GM21737 (cell line): ENCODE measurements around the gene FBXW9.
"Not testable (repeated sequence)": the region's sequence is repeated elsewhere in the genome, so short reads cannot be mapped to it uniquely, and the experiment has no call there.

Experiments used
- ATAC-seq: cut with Tn5 transposase; IDR thresholded peaks from one replicate; pipeline ENCODE4 v1.9.1; 2021; ENCODE audit warnings: mild to moderate bottlenecking, moderate library complexity; ENCODE audit not compliant: unreplicated experiment

Gene FBXW9

DNA sequence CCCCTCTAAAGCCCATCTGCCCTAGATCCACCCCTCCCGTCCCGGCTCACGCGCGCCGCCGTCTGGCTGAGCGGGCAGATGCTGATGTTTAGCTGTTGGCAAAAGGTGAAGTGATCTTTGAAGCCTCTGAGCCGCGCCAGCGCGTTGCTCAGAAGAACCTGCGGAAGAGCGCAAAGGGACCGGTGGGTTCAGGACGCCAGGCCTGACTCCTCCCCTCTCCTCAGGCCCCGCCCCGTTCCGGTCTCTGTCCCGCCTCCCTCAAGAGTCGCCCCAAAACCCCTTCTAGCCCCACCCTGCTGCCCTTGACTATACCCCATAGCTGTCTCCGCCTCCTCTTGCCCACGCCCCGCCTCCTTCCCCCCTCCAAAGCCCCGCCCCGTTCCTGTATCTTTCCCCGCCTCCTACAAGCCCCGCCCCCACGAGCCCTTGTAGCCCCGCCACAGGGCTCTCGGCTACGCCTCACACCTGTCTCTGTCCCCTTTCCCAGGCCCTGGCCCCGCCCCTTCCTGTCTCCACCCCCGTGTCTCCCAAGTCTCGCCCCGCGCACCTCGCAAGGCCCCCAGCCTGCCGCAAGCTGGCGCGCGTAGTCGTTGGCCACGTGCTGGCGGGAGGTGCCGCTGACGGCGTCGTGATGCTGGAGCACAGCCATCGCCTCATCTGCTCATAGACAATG, 39.4 kb downstream of the FBXW9 start:
- ATAC-seq, result no peak

DNA sequence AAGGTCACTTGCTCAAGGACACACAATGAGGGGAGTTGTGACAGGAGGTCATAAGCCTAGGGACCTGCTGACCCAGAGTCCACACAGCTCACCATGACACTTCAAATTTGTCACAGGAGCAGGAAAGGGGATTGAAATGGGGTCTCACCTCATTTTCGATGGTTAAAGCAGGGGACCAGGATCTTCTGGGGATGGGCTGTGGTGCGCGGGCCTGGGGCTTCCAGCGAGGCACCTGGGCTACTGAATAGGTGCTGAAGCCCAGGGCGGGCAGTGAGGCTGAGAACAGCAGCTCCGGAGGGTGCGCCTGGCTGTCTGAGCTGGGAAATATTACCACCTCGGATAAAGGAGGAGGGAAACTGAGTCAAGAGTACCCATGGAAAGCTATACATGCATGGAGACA, 40.9 kb downstream of the FBXW9 start:
- ATAC-seq, result no peak

DNA sequence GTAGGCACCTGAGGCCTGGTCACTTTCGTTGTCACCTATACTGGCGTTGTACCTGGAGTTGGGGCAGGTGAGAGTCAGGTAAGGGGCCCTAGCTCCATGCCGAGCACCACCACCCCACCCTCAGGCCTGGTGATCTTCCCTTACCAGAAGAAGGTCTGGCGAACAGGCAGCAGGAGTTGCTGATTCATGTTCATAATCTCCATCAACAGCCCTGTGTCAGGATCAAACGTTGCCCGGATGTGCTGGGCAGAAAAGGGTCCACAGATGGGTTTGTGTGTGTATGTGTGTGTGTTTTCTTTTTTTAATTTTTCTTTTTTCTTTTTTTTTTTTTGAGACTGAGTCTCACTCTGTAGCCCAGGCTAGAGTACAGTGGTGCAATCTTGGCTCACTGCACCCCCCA, 44.2 kb downstream of the FBXW9 start:
- no peak for ATAC-seq

DNA sequence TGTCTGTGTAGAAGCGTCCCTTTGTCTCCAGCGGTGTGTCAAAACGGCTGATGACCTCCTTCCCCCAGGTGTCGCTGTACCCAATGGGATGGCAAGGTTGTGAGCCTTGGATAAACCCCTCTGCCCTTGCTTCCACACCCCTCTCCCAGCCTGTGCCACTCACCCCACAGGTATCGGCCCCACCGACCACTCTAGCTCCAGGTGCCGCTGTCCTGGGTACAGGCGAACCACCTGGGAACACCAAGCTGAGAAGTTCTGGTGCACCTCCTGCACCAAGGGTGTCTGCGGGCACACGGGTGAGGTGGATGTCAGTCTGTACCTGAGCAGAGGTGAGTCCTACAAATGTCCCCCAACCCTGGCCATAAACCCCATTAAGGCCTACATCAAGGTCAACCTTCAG, 46.5 kb downstream of the FBXW9 start:
- ATAC-seq, result no peak

DNA sequence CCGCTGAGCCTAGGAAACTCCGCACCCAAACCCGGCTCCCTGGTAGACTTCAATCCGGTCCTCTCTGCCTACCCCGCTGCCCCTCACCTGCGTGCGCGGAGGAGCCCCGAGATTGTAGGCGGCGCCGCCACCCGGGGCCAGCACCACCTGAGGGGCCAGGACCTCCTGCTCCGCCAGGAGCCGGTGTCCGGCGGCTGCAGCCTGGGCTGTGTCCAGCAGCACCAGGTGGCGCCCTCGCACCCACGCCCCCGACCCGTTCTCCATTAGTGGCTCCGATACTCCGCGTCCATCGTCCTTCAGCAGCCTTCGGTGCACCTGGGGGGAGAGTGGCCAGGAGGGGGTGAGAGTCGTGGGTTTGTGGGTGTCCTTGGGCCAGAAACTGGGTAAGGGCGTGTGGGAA, 48.3 kb downstream of the FBXW9 start:
- ATAC-seq, result no peak

DNA sequence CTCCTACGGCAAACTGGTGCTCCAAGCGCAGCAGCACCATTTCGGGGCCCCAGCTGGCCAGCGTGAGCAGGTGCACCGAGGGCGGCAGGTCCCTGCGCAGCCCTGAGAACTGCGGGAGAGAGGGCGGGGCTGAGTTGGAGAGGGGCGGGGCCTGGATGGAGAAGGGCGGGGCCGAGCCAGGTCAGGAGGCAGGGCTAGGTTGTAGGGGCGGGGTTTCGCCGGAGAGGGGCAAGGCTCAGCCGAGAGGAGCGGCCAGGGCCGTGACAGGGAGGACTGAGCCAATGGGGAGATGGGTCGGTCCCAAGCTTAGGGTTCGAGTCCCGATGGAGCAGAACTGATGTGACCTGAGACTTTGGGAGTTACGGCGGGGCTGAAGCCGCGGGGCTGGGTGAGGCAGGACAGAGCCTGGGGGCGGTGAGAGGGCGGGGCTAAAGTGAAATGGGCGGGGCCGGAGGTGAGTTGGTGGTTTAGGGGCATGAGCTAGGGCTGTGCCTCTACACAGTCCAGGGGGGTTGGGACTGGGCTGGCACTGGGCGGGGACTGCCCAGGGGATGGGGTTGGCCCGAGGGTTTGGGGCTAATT, 48.9 kb downstream of the FBXW9 start:
- ATAC-seq, result no peak

DNA sequence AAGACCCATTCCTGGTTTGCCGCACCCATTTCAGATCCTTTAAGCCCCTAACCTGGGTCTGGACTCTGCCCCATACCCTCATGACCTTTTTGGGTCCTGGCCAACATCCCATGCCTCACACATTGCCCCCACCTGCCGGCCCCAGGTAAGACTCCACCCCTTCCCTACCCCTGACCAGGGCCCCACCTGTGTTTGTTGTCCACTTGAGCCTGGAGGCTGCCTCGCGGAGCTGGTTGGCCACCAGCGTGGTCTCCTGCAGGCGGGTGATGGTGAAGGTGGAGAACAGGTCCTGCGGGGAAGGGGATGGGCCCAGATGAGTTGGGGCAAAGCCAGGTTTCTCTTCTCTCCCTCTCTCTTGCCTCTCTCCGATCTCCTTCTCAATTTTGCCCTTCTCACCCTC, 49.4 kb downstream of the FBXW9 start:
- no peak for ATAC-seq

DNA sequence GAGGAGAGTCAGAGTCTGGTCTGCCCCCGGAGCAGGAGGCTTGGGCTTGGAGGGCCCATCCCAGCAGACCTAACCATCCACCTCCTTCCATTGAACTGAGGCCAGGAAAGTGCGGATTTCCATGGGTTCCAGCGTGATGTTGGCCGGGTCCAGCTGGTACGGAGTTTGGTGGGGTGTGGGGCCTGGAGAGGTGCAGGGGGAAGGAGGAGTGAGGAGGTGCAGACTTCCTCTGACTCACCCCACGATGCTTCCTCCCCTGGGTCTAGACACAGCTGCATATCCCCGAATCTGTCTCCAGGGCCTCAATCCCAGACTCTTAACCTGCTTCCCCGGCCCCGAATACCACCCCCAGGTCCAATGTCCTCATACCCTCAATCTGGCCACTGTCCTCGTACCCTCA, 49.9 kb downstream of the FBXW9 start:
- ATAC-seq, result no peak

DNA sequence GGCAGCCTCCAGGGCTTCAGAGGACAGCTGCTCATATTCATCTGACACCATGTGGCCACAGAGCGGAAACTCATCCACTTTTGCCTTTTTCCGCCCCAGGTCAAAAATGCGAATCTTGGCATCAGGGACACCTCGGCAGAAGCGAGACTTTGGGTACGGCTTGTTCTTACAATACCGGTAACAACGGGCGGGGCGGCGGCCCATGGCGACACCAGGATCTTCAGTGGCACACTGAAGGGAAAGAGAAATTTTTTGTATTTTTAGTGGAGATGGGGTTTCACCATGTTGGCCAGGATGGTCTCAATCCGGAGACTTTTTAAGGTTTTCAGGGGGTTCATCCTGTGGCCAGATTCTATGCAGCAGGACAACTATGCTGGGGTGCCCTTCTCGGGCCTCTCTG, 52.7 kb downstream of the FBXW9 start:
- not testable (repeated sequence) for ATAC-seq

DNA sequence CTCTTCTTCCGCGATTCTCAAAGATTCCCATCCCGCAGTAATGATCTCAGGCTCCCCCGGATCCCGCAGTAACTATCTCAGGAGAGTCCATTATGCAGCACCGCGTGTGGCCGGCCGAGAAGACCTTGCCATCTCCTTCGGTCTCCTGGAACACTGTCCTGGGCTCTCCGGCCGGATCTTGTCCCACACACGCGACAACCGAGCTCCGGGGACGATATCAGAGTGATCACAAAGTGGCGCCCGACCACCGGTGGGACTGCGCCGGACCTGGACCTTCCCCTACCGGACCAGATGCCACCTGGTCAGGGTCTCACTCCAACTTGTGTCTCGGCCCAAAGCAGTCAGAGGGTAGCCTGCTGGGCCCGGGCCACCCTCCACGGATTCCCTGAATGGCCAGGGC, 53.9 kb downstream of the FBXW9 start:
- ATAC-seq, result no peak

DNA sequence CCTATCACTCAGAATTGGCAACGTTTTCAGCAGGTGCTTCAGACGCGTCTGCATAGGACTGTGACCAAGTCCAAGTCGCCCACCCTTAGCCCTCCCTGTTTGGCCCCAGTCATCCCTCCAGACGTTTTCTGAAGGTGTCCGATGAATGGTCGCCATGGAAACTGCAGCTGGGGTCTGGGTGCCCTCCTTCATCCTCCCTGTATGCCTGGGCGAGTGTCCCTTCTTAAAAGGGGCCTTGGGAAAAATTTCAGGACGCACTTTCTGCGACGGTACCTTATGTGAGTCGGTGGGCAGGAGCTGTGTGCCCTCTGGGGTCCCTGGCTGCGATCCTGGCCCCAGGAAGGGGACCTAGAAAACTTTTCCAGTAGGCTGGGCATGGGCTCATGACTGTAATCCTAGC, 55.0 kb downstream of the FBXW9 start:
- no peak for ATAC-seq

DNA sequence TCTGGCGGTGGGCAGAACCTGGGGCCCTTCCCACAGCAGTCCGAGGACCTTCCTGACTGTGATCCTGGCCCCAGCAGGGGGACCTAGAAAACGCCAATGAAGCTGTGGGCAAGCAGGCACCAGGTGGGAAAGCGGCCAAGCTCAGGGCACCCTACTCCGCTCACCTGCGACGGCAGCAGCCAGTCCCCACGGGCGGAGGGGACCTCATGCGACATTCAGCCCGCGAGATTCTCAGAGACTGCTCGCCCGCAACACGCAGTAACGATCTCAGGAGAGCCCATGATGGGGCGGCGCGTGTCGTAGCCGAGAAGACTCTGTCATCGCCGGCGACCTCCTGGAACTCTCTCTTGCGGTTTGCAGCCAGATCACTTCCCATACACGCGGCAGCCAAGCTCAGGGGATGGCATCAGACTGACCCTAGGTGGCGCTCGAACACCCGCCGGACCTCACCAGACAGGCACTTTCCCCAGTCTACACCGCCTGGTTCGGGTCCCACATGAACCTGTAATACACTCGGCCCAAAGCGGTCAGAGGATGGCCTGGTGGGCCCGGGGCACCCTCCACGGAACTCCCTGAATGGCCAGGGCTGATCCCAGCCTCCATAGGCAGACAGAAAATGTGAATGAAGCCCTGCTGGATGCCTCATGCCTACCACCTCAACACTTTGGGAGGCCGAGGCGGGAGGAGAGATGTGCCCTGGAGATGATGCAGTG, 56.4 kb downstream of the FBXW9 start:
- ATAC-seq, result peak; percentile 54
